GM12873 (cell line): ENCODE measurements around the gene SHE.

Experiments used
- TF ChIP-seq, protein P1 (sequence below): IDR thresholded peaks from 2 replicates; pipeline ENCODE4 v1.5.1; 2012; ENCODE audit warnings: low read depth, mild to moderate bottlenecking, moderate library complexity, low read length, control low read depth; ENCODE audit not compliant: insufficient read depth; ENCODE audit errors: missing control alignments

The SHE gene

DNA sequence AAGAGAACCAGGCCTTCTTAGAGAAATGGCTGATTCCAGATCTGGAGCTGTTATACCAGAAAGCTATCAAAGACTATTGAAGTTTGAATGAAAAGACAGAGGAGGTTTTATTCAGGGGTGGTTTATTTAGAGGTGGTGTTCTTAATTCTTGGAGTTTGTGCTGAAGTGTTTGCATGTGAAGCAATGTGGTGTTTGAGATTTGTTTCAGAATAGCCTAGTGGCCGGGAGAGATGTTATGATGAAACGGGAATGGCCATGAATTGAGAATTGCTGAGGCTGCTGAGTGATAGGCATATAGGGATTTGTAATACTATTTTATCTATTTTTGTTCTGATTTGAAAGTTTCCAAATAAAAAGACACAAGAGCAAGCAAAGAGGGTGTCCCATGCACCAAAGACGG is 10.5 kb upstream of the SHE start:
- TF ChIP-seq, protein P1, sequence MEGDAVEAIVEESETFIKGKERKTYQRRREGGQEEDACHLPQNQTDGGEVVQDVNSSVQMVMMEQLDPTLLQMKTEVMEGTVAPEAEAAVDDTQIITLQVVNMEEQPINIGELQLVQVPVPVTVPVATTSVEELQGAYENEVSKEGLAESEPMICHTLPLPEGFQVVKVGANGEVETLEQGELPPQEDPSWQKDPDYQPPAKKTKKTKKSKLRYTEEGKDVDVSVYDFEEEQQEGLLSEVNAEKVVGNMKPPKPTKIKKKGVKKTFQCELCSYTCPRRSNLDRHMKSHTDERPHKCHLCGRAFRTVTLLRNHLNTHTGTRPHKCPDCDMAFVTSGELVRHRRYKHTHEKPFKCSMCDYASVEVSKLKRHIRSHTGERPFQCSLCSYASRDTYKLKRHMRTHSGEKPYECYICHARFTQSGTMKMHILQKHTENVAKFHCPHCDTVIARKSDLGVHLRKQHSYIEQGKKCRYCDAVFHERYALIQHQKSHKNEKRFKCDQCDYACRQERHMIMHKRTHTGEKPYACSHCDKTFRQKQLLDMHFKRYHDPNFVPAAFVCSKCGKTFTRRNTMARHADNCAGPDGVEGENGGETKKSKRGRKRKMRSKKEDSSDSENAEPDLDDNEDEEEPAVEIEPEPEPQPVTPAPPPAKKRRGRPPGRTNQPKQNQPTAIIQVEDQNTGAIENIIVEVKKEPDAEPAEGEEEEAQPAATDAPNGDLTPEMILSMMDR, result no peak

DNA sequence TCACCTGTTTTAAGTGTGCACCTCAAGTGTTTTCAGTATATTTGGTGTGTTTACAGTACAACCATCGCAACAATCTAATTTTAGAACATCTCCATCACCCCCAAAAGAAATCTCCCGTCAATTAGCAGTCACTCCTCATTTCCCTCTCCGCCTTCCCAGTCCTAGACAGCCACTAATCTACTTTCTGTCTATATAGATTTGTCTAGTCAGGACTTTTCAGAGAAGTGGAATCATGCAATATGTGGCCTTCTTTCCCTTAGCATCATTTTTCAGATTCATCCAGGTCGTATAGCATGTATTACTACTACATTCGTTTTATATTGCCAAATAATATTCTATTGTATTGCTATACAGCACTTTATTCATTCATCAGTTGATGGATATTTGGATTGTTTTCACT is 1.7 kb upstream of the SHE start:
- TF ChIP-seq, protein P1, result no peak

DNA sequence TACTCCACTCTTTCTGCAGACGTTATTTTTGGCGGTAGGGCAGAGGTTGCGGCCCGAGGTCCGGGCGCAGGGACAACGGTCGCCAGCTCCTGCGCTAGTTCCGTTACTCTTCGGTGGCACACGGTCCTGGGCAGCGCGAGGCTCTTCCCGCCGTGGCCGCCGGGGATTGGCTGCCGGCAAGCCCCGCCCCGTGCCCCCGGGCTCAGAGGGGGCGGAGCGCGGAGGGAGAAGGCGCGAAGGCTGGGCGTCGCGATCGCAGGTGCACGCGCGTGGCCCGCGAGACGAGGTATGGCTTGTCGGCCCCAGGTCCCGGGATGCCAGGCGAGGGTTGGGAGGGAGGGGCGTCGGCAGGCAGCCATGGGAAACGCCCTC is 518 bp upstream of the SHE start:
- TF ChIP-seq, protein P1, result no peak

DNA sequence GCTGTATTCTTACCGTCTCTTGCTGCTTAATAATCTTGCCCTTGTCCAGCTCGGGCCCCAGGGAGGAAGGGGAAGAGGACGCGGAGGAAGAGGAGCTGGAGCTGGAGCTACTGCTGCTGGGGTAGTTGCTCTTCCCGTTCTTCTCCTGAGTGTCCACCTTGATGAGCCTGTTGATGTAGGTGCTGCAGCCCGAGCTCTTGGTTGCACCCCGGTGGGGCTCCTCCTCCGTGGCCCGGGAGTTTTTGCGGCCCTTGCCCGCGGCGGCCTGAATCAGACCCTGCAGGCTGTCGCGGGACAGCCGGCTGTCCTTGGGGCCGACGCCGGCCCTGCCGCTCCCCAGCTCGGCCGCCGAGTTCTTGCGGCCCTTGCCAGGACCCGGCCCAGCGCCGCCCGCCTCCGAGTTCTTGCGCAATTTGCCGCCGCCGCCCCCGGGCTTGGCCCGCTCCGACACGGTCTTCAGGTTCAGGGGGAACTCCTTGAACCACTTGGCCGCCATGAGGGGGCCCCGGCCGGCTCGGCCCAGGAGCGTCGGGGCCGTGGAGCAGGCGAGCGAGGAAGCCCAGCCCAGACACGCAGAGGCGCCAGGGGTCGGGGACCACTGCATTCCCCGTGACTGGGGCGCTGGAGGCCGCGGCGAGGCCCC is 668 bp downstream of the SHE start:
- TF ChIP-seq, protein P1, result no peak

DNA sequence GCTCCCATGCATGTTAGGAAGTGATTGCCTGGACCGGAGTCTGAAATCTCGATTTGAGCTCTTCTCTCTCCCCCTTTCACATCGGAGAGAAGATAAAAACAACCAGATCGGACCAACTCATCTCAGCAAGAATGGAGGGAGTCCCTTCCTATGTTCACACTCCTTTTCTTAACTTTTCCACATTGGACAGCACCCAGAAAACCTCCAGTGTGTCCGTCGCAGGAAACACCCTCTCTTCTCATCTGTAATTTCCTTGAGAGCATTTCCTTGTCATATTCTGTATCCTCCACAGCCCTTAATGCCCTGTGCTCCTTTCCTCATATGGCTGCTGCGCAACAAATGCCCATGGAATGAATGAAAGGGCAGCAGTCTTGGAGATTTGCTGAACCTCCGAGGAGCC is 1.7 kb downstream of the SHE start:
- TF ChIP-seq, protein P1, result no peak

DNA sequence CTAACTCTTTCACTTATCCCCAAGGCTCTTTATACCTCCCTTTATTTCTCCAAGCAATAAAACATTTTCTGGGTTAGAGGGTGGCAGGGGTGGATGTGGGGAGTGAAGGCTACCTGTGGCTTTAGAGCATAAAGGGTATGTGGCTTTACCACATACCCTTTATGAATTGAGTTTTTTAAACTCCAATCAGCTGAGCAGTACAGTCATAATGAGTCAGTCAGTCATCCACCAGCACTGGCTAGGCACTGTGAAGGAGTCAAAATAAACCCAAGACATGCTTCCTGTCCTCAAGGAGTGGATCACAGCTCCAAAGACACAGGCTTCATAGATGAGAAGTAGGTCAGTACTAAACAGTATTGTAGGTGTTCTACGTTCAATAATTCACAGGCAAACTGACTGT is 2.8 kb downstream of the SHE start:
- TF ChIP-seq, protein P1, result no peak

DNA sequence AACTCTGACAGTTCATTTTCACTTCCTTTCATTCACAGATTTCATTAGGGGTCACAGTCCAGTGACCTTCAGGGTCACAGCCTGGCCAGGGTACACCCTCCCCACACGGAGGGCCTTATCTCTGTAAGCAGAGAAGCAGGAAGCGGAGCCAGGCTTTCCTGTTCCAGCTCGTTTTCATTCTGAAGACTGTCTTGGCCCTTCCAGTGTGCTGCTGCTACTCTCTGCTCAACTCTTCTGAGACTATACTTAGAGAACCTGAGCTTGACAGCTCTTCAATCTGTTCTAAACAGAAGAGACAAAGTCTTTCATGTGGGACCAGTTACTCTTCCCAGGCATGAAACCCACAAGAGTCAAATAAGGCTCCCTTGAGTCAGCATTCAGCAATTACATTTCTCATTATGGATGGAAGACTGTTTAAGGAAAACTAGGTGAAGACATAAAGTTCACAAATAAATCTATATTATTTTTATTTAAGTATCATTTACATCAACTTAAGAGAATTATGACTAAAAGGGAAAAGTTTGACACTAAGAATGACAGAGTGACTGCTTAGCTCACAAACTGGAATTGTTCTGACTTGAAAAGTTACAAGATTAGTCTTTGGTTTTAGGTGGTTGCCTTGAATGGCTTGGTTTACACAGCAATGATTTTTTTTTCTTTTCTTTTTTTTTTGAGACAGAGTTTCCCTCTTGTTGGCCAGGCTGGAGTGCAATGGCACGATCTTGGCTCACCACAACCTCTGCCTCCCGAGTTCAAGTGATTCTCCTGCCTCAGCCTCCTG is 5.0 kb downstream of the SHE start:
- TF ChIP-seq, protein P1, result no peak
